ENCODE results near the gene TMEM201.

Gene TMEM201

DNA sequence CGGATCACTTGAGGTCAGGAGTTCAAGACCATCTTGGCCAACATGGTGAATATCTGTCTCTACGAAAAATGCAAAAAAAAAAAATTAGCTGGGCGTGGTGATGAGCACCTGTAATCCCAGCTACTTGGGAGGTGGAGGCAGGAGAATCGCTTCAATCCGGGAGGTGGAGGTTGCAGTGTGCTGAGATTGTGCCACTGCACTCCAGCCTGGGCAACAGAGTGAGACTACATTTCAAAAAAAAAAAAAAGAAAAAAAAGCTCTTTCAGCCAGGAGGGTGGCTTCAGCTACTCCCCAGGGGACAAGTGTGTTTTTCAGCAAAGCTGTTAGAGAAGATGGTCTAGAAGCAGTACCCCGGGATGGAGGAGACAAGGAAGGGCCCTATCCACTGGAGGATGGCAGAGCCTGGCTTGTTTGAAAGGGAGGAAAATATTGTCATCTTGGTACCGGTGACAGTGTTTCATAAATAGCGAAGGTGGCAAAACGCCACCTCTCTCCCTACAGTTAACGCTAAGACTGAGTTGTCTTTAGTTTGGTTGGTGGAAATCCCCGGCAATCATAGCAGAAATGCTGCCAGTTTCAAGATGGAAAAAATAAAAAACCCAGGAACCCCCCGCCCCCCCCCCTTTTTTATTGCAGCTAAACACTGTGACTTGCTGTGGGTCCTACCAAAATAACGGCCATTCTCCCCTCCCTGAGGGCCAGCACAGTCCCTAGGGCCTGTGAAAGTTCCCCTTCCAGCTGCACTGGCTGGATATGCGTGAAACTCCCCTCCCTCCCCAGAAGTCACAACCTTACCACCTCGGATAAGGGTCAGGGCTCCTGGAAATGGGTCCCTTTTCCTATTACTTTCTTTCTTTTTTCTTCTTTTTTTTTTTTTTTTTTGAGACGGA is 66.4 kb downstream of the TMEM201 start:
- no peak for DNase-seq

DNA sequence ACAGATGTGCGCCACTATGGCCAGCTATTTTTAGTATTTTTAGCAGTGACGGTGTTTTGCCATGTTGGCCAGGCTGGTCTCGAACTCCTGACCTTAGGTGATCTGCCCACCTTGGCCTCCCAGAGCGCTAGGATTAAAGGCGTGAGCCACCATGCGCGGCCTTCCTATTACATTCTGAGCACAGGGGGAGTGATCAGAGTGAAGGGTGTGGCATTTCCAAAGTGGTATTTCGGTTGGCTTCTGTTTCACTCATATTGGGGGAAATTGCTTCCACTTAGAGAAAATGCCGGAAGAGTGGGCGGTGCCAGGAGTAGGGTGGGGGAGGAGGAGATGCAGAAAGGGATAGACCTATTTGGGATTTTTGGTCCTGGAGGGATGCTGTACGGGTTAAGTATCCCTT is 67.1 kb downstream of the TMEM201 start:
- DNase-seq, result no peak

DNA sequence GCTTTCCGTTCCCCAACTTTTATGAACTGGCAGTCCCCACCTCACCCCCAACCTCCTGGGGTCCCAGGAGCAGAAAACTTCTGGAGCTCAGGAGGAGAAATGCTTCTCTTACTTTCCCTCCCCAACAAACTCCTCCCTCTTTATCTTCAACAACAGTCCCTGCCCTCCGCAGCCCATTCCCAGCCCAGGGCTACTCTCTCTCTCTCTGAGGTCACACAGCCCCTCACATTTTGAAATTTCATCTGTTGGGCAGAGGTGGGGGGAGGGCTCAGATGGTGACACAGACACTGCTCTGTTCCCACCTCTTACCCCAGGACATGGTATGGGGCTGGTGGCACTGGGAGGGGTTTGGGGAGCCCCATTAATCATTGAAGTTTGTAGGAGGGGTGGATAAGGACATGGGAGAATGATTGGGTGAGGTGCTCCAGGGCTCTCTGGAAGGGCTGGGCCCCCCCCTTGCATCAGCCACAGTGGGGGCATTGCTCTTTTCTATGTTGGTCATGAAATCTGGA is 68.9 kb downstream of the TMEM201 start:
- DNase-seq, result no peak

DNA sequence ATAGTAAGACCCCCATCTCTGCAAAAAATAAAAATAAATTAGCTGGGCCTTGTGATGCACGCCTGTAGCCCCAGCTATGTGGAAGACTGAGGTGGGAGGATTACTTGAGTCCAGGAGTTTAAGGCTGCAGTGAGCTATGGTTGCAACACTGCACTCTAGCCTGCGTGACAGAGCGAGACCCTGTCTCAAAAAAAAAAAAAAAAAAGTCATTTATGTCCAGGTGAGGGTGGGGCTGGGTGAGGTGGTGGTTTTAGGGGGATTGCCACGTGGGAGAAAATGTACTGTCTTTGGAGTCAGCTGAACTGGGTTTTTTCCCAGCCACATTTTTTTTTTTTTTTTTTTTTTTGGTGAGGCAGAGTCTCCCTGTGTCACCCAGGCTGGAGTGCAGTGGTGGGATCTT is 69.5 kb downstream of the TMEM201 start:
- DNase-seq, result no peak

DNA sequence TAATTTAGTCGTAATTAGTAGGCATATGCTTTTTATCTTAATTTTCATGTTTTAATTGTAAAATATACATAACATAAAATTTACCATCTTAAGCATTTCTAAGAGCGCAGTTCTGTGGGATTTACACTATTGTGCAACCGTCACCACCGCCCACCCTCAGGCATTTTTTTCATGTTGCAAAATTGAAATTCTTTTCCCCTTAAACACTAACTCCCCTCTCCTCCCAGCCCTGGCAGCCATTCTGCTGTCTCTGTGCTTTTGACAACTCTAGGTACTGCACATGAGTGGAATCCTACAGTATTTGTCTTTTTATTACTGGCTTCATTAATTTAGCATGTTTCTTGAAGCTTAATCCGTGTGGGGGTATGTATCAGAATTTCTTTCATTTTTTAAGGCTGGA is 70.6 kb downstream of the TMEM201 start:
- no peak for DNase-seq

DNA sequence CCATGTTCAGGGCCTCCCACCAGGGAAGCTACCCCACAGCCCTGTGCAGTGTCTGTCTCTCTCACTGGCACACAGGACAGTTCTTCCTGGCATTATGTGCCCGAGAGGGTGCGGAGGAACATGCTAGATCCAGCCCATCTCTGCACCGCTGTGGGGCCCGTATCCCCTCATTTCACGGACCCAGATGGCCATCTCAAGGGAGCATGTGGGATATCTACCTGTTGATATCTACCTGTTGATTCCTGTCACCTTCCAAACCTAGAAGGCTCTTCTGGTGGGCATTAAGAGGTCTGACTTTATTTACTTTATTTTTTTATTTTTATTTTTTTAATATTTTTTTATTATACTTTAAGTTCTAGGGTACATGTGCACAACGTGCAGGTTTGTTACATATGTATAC is 74.5 kb downstream of the TMEM201 start:
- no peak for DNase-seq
